GM19025 (cell line): ENCODE measurements around the gene CNP.

Experiments
- ATAC-seq: cut with Tn5 transposase; IDR thresholded peaks from one replicate; pipeline ENCODE4 v1.9.1; 2021; ENCODE audit warnings: mild to moderate bottlenecking, low read depth, moderate library complexity; ENCODE audit not compliant: unreplicated experiment

CNP gene

GRCh38 chr17:42025936-42026335, 59.3 kb downstream of the CNP start:
- ATAC-seq, result no peak

- ATAC-seq, result no peak
Observed at GRCh38 chr17:42026857-42027589, 60.4 kb downstream of the CNP start.
